ENCODE results near the gene PADI1. TPM values are rescaled to one million over a fixed set of nuclear protein-coding genes. Genes with fewer than 3 reads are reported as not detected.

Gene PADI1
- total and polyA plus RNA-seq, 2 of the 8 experiments (the other 6 are each of a cell fraction or from before 2014, with no cell fraction given): 0.20 to 0.30 TPM

- no peak overlapping the region for H4K91ac ChIP-seq (replicated peaks; ENCODE audit: insufficient read length, low read length)
- no peak overlapping the region for H3K9ac ChIP-seq (replicated peaks in 1 of 4; ENCODE audit: extremely low read depth in 1 of 4, low read depth in 3 of 4, low read length in 3 of 4)
- H2BK12ac ChIP-seq (ENCODE audit: low read depth, low read length): no peak overlapping the region
- ChIA-PET POLR2A (ENCODE audit: partially characterized antibody) (no interaction called here), CTCF (ENCODE audit: partially characterized antibody) (interaction anchor here (2.2 kb wide), 2 partner anchors 74 to 174 kb away, joined by 5 to 7 read pairs; no protein-coding TSS in a partner anchor)
- H3K23me2 ChIP-seq (ENCODE audit: low read depth, low read length): peaks cover 5% of the 10 kb centered on the region; the same call in 1 of the 2 replicates
- no peak overlapping the region for H2BK5ac ChIP-seq (ENCODE audit: low read depth, low read length)
- H3K36me3 ChIP-seq (ENCODE audit: control insufficient read depth in 2 of 4, insufficient read depth in 4 of 4, low read length in 3 of 4): no peaks in the 10 kb centered on the region
- H3K18ac ChIP-seq (ENCODE audit: extremely low read depth, low read length): no peak overlapping the region
- H3K23ac ChIP-seq (ENCODE audit: insufficient read length): no peak overlapping the region
- H3K27me3 ChIP-seq (replicated peaks in 1 of 4; ENCODE audit: control insufficient read depth in 3 of 4, extremely low read depth in 1 of 4, insufficient read depth in 3 of 4, low read length in 3 of 4): no peaks in the 10 kb centered on the region; a peak in 1 of 7 replicates
- TF ChIP-seq RBBP5 (IDR thresholded peaks at IDR 0.05; ENCODE audit: borderline replicate concordance, low read depth, low read length) (no peak), SRF (IDR thresholded peaks at IDR 0.05; ENCODE audit: low read depth, low read length) (no peak), SIRT6 (IDR thresholded peaks at IDR 0.05; ENCODE audit: low read length) (no peak), ATF2 (IDR thresholded peaks at IDR 0.05; ENCODE audit: low read length) (no peak), PHF8 (conservative IDR thresholded peaks at IDR 0.05; ENCODE audit: low read depth, low read length) (no peak), POU5F1 (IDR thresholded peaks at IDR 0.05; ENCODE audit: low read depth, low read length) (no peak)
- no peaks in the 10 kb centered on the region for H3K79me2 ChIP-seq (ENCODE audit: control insufficient read depth in 1 of 2, insufficient read depth in 2 of 2, low read length in 2 of 2)
- WGBS, 2 experiments (ENCODE audit: extremely low coverage in 1 of 2, insufficient coverage in 1 of 2, insufficient read length in 1 of 2, insufficient replicate concordance in 2 of 2, low coverage in 1 of 2, low lambda C conversion rate in 2 of 2, missing lambda C conversion rate in 1 of 2): 72% methylated on average over 7 of the region's 7 CpGs; no CpG with 5 or more reads in 1 of the 2 experiments
- H3K4me2 ChIP-seq (ENCODE audit: insufficient read depth in 1 of 2, low read depth in 2 of 2, low read length in 2 of 2): no peak overlapping the region
- H2BK120ac ChIP-seq (replicated peaks; ENCODE audit: low read depth, low read length): no peak overlapping the region
- H2AK5ac ChIP-seq (ENCODE audit: low read depth, low read length): no peak overlapping the region
- H4K5ac ChIP-seq (ENCODE audit: insufficient read length, low read depth, low read length): no peak overlapping the region
- no peak overlapping the region for H3K56ac ChIP-seq (replicated peaks; ENCODE audit: insufficient read length, low read depth, low read length)
- no peak overlapping the region for H2AFZ ChIP-seq (ENCODE audit: low read length)
- no peak overlapping the region for H3K14ac ChIP-seq (ENCODE audit: insufficient read length)
- H4K20me1 ChIP-seq (replicated peaks in 1 of 2; ENCODE audit: control insufficient read depth in 1 of 2, insufficient read depth in 2 of 2, low read length in 2 of 2): peaks cover 0 to 2% of the 10 kb centered on the region in 2 experiments
- H3K79me1 ChIP-seq (ENCODE audit: low read depth, low read length): no peaks in the 10 kb centered on the region
- no peak overlapping the region for H3K27ac ChIP-seq (ENCODE audit: low read depth, low read length)
- H4K8ac ChIP-seq (ENCODE audit: extremely low read depth, insufficient read depth, low read length): no peak overlapping the region
- DNase-seq (ENCODE audit: low read depth in 1 of 2, low spot score in 2 of 2) (no peak), FAIRE-seq (no peak)
- no peak overlapping the region for H2BK15ac ChIP-seq (ENCODE audit: low read length)
- H2BK20ac ChIP-seq (ENCODE audit: low read length): 0 out of 2 replicates have a peak overlapping the region, but pooled peaks have one; percentile 17
- H3K4me3 ChIP-seq (ENCODE audit: extremely low read depth in 1 of 4, insufficient read depth in 2 of 4, low read depth in 3 of 4, low read length in 4 of 4): no peak overlapping the region
- peaks cover 0 to 4% (median 3%) of the 10 kb centered on the region in 4 experiments; a peak in 5 of 7 replicates for H3K4me1 ChIP-seq (replicated peaks in 1 of 4; ENCODE audit: control insufficient read depth in 3 of 4, insufficient read depth in 4 of 4, low read length in 3 of 4)
- no peak overlapping the region for H3K4ac ChIP-seq (replicated peaks; ENCODE audit: insufficient read length, low read depth, low read length)
- no peaks in the 10 kb centered on the region for H3K9me3 ChIP-seq (ENCODE audit: insufficient read depth in 2 of 2, low read depth in 1 of 2, low read length in 1 of 2)
These were observed 42.0 kb upstream of the PADI1 start for GRCh38 chr1:17162941-17163340.
